IPS DF 19.7 (cell line): Measurements from ENCODE around the gene KIF26B.

Experiments
- DNase-seq: peaks from one replicate; pipeline ENCODE4 v3.0.0-alpha.2; 2013; ENCODE audit warnings: low read depth, low spot score

KIF26B gene

DNA sequence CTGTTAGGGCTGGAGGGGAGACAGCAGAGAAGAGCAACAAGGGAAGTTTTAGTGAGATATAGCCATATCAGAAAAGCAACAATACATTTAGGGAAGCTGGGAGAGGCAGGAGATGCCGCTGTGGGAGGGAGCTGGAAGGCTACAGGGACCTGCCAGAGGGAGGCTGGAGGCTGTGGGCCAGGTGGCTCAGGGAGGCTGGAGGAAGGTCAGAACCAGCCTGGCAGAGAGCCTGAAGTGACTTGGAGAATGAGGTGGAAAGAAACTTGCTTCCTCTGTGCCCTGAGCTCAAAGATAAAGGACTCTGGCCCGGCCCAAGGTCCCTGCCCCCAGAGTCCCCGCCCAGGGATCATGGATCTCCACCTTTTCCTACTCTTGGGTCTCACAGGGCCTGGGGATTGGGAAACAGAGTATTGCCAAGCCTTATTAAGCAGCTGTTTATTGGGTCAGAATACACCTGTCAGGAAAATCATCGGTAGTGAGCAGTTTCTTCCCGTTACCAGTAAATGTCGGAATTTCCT, 85.9 kb downstream of the KIF26B start:
- no peak for DNase-seq

DNA sequence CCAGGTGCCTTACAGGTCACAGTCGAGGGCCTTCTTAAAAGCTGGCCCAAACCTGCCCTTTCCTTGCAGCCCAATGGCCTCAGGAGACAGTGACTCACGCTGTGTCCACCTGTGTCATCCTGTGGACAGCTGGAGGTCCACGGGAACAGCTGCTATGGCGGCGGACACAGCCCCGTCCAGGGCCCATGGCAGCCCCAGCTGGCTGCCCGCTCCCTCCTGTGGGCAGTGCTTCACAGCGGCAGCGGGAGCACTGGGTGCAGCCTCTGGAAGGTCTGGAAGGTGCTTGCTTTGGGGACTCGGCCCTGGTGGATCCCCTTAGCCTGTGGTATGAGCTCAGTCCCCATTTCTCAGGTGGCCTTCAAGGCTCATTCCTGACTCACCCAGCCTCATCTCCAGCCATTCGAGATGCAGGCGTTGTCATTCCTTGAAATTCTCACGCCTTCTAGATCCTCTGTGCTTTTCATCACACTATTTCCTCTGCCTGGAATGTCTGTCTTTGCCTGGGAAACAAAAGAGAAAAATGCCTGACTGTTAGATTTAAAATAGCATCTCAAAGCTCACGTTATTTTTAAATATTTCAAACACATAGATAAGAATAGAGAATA, 86.8 kb downstream of the KIF26B start:
- no peak for DNase-seq

- no peak for DNase-seq
Measured at GRCh38 chr1:245242989-245243388, 88.2 kb downstream of the KIF26B start.

GRCh38 chr1:245245021-245245667, 90.4 kb downstream of the KIF26B start:
- no peak for DNase-seq

GRCh38 chr1:245246433-245246832, 91.6 kb downstream of the KIF26B start:
- DNase-seq: no peak

- DNase-seq: no peak
Measured at GRCh38 chr1:245247356-245247755, 92.6 kb downstream of the KIF26B start.

DNA sequence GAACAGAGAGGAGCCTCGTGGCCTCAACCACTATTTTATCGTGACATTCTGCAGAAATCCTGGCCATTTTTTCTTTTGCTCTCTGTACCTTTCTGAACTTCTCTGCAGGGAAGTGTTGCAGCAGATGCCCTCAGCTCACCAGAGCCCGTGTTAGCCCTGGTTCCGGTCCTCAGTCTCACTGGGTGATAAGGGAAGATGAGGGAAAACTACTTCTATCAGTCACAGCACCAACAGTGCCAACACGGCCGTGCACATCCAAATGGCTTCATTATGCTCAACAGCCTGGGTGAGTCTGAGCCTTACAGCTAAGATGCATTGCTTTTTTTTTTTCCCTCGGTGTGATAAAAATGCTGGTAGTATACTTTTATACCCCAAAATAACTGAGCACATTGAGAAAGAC, 93.0 kb downstream of the KIF26B start:
- DNase-seq: no peak

DNA sequence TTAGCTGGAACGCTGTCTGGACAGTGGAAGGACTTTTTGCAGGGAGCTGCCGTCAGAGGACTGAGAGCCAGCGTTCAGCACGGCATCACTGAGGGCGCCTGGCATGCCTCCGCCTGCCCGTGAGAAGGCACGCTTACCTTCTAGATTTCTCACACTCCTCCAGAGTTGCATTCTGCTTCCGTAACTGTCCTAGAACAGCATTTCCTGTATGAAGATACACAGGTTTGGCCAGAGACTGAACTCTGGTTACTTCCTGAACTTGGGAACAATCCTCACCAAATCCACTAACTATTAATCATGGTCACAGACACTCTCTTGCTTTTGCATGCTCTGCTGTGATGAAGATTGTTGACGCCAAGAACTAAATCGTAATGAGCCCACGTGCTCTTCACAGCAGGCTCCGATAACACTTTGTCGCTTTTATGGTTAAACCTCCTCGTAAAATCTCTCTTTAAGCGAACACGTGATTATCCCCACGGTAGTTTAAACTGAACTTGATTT, 93.5 kb downstream of the KIF26B start:
- DNase-seq: no peak

GRCh38 chr1:245255783-245256182, 101.0 kb downstream of the KIF26B start:
- no peak for DNase-seq

GRCh38 chr1:245256528-245256927, 101.7 kb downstream of the KIF26B start:
- DNase-seq: peak; percentile 67

GRCh38 chr1:245258271-245258920, 103.6 kb downstream of the KIF26B start:
- no peak for DNase-seq

DNA sequence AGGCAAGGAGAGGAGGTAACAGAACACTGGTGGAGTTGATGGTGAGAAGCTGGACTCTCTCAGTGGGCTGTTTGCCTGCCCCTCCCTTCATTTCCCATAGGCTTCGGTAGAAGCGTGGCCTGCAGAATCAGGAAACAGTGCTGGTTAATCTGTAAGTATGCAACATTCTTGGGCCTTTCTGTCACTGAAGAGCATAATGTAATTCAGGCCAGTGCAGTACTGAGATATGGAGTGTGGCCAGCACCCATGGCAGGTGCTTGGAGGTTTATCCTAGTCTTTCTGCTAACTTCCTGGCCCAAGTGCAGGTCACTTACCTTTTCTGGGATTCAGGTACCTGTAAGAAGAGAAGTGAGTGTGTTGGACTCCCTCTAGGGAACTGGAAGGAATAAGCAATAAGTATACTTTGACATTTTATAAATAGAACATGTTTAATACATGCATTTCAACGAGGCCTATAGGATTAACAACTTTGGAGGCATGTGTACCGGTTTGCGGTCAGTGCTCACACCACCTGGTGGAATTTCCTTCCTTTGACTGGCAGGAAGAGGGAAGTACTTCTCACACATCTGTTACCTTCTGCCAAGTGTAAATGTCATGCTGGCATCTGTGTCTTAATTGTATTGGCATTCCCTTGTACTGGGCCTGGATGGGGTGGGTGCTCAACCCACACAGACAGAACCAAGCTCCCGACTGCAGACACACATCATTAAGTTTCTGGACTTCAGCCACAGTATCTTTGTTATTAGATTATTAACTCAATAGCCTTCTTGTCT, 105.5 kb downstream of the KIF26B start:
- no peak for DNase-seq

DNA sequence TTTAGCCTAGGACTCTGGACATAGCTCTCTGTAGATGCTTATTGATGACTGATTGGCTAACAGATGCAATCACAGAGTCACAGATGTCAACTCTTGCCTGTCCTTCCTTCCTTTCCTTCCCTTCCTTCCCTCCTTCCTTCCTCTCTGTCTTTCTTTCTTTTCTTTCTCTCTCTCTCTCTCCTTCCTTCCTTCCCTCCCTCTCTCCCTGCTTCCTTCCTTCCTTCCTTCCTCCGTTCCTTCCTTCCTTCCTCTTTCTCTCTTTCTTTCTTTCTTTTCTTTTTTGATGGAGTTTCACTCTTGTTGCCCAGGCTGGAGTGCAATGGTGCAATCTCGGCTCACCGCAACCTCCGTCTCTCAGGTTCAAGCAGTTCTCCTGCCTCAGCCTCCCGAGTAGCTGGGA, 106.1 kb downstream of the KIF26B start:
- no peak for DNase-seq

DNA sequence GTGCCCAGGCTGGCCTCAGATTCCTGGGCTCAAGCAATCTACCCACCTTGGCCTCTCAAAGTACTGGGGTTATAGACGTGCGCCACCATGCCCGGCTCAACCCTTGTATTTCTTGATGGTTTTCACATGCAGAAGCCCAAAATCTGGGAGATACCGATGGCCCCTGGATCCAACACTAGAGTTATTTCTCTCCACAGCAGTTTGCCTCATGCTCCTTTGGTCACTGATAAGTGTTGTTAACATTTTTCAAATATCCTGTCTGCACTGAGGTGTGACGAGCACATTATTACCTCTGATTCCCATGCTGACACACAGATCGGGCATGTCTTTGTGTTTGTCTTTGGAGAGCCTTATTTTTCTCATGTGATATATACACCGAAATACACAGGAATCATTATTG, 107.0 kb downstream of the KIF26B start:
- no peak for DNase-seq

GRCh38 chr1:245263529-245264095, 108.8 kb downstream of the KIF26B start:
- no peak for DNase-seq

DNA sequence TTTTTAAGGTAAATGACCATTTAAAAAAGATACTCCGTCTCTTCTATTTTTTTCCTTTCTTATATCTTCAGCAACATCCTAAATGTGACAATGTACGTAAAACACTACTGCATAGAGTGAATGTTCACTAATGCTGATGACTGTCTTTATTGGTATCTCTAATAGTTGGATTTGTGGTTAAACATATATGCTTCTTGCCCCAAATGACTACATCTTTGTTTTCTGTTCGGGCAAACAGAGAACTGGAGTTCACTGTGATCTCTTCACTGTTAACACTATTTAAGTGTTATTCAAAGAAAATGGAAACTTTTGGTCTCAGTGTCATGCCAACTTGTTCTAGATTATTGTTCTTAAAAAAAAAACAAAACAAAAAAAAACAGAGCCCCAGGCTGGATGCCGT, 109.4 kb downstream of the KIF26B start:
- no peak for DNase-seq

GRCh38 chr1:245266105-245266504, 111.3 kb downstream of the KIF26B start:
- DNase-seq: no peak

GRCh38 chr1:245270063-245270462, 115.3 kb downstream of the KIF26B start:
- no peak for DNase-seq

DNA sequence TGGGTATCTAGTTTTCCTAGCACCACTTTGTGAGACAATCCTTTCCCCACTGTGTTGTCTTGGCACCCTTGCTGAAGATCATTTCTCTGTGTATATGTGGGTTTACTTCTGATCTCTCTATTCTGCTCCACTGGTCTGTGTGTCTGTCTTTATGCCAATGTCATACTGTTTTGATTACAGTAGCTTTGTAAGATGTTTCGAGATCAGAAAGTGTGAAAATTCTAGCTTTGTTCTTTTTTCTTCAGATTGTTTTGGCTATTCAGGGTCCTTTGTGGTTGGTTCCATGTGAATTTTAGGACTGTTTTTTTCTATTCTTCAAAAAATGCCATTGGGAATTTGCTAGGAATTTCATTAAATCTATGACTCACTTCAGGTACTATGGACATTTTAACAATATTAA, 116.2 kb downstream of the KIF26B start:
- DNase-seq: no peak

GRCh38 chr1:245272676-245273075, 117.9 kb downstream of the KIF26B start:
- DNase-seq: no peak

DNA sequence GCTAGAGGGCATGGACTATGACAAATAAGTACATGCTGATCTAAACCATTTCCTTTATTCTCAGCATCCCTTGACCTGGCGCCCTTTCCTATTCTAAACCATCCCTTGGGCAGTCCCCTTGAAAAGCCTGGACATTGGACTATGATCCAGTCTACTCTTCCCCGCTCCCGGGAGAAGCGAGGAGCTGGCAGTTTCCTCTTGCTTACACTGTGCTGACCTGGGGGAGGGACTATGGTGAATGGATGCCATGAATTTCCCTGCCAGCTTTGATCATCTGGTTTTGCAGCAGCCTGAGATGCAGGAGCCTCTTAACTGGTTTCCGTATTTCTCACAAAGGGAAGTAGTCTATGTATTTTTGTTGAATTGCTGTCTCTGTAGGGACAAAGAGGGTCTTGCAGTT, 121.7 kb downstream of the KIF26B start:
- DNase-seq: no peak

GRCh38 chr1:245277276-245277675, 122.5 kb downstream of the KIF26B start:
- no peak for DNase-seq
